ENCODE results near the gene ADAM12.

Gene ADAM12

GRCh38 chr10:126127481-126128029 is 260.7 kb downstream of the ADAM12 start:
- DNase-seq (ENCODE audit: low read depth), result no peak
- TF ChIP-seq CTCF (IDR thresholded peaks at IDR 0.05; ENCODE audit: control insufficient read depth, extremely low read depth, insufficient read depth), result no peak
- H3K4me3 ChIP-seq (ENCODE audit: low read depth, low read length), result no peak overlapping the region

DNA sequence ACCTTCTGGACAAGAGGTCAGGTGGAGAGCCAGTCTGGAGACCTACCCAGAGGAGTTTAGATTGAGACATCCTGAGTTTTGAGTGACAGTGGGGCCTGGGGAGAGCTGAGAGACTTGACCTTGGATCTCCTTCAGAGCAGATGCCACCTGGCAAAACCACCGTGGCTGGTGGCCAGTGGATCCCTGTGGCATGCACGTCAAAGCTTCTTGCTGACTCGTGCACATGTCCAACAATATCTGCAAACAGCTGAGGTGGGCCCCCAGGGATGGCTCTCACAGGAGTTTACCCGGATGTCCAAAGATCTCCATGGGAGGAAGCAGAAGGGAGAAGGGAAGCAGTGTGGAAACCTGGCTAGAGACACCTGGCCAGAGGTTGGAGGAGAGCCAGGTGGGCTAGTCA is 261.4 kb downstream of the ADAM12 start:
- DNase-seq (ENCODE audit: low read depth), result no peak
- H3K4me3 ChIP-seq (ENCODE audit: low read depth, low read length), result no peak overlapping the region
- no peak for TF ChIP-seq CTCF (IDR thresholded peaks at IDR 0.05; ENCODE audit: control insufficient read depth, extremely low read depth, insufficient read depth)

DNA sequence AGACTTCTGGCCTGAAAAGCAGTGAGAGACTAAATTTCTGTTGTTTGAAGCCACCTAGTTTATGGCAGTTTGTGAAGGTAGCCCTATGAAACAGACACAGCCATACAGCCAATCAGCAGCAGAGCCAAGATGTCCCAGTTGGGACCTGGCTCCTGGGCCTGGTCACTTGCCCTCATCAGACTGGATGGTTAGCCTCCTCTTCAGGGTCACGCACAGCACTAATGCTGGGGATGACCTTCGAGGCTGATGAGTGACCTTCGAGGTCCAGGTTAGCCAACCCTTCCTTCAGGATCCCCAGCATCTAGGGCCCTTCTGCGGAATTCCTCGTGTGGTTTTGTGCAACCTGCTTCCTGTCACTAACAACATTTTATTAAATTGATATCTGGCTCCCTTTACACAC is 262.3 kb downstream of the ADAM12 start:
- no peak overlapping the region for H3K4me3 ChIP-seq (ENCODE audit: low read depth, low read length)
- TF ChIP-seq CTCF (IDR thresholded peaks at IDR 0.05; ENCODE audit: control insufficient read depth, extremely low read depth, insufficient read depth), result no peak
- no peak for DNase-seq (ENCODE audit: low read depth)

GRCh38 chr10:126124668-126125349 is 263.5 kb downstream of the ADAM12 start:
- TF ChIP-seq CTCF (IDR thresholded peaks at IDR 0.05; ENCODE audit: control insufficient read depth, extremely low read depth, insufficient read depth), result no peak
- H3K4me3 ChIP-seq (ENCODE audit: low read depth, low read length), result no peak overlapping the region
- DNase-seq (ENCODE audit: low read depth), result no peak

DNA sequence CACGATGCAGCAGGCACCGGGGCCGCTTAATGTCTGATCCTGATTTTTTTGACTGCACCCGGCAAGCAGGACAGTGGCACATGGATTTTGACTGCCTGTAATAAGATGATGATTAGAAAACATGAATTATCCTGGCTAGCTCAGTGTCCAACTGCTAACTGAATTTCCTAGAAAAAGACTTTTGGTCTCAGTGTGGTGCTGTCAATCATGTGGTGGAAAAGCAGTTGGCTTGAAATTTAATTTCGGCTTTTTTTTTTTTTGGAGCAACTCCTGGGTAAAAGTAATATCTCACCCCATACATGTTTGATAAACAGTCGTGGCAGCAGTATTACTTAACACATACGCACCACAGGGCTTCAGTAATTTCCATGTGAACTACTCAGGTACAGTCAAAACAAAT is 264.2 kb downstream of the ADAM12 start:
- TF ChIP-seq CTCF (IDR thresholded peaks at IDR 0.05; ENCODE audit: control insufficient read depth, extremely low read depth, insufficient read depth), result no peak
- no peak overlapping the region for H3K4me3 ChIP-seq (ENCODE audit: low read depth, low read length)
- no peak for DNase-seq (ENCODE audit: low read depth)

DNA sequence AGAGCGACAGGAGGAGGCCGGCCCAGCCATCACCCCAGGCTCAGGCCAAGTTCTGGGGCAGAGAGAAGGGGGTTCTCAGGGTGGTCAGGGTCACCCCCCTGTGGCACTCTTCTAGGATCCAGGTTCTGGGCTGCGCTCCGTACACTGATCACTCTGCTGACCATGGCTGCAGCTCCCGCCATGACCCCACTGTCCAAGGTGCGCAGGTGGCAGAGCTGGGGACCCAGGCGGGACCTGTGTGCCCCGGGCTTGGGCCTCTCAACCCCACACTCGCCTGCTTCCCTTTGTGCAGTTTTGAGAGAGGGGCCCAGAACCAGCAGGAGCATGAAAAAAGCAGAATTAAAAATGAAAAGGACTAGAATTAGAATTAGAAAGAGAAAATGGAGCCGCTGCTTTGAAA is 264.8 kb downstream of the ADAM12 start:
- no peak for DNase-seq (ENCODE audit: low read depth)
- no peak overlapping the region for H3K4me3 ChIP-seq (ENCODE audit: low read depth, low read length)
- TF ChIP-seq CTCF (IDR thresholded peaks at IDR 0.05; ENCODE audit: control insufficient read depth, extremely low read depth, insufficient read depth), result no peak

- no peak for TF ChIP-seq CTCF (IDR thresholded peaks at IDR 0.05; ENCODE audit: control insufficient read depth, extremely low read depth, insufficient read depth)
- no peak for DNase-seq (ENCODE audit: low read depth)
- H3K4me3 ChIP-seq (ENCODE audit: low read depth, low read length), result no peak overlapping the region
Measured at GRCh38 chr10:126122881-126123280, 265.4 kb downstream of the ADAM12 start.

Data from LNCaP clone FGC (cell line).